Gastrocnemius medialis (tissue), 4 donors: ENCODE data around the gene PKHD1. TPM values are rescaled to one million over a fixed set of nuclear protein-coding genes. Genes with fewer than 3 reads are reported as not detected.

ENCODE experiments used
- ATAC-seq, 2 donors: fragments of 150-250 bp; one replicate each; pipeline ENCODE4 v1.9.1; 2016
- DNase-seq, 2 donors: peaks; one replicate each; pipeline ENCODE4 v3.0.0-alpha.2; 2019
- H3K27ac ChIP-seq, 4 donors: fragments of 200-600 bp; sonication (generic); 1 replicate in 1 of 4; 2 replicates in 3 of 4; pipeline ENCODE4 v1.5.1; 2016 to 2018; ENCODE audit warnings: mild to moderate bottlenecking in 2 of 4, moderate library complexity in 1 of 4
- H3K27me3 ChIP-seq, 3 donors: fragments of 200-600 bp; sonication (generic) in 2 of 3; 1 replicate in 1 of 3; 2 replicates in 2 of 3; pipeline versions ENCODE4 v1.5.1 to v1.6.0; 2016 to 2019; ENCODE audit warnings: mild to moderate bottlenecking in 1 of 3, moderate library complexity in 1 of 3
- H3K36me3 ChIP-seq, 2 donors: fragments of 200-600 bp; sonication (generic) in 1 of 2; one replicate each; pipeline ENCODE4 v1.5.1; 2017 to 2018
- H3K4me1 ChIP-seq, 2 donors: fragments of 200-600 bp; sonication (generic) in 1 of 2; one replicate each; pipeline ENCODE4 v1.5.1; 2016 to 2017; ENCODE audit warnings: mild to moderate bottlenecking in 2 of 2
- H3K4me3 ChIP-seq, 4 donors: fragments of 200-600 bp; sonication (generic) in 3 of 4; 1 replicate in 1 of 4; 2 replicates in 3 of 4; pipeline ENCODE4 v1.5.1; 2016 to 2019; ENCODE audit warnings: mild to moderate bottlenecking in 2 of 4
- H3K9me3 ChIP-seq, 3 donors: fragments of 200-600 bp; sonication (generic) in 2 of 3; 1 replicate in 1 of 3; 2 replicates in 2 of 3; pipeline ENCODE4 v1.5.1; 2016 to 2019
- POLR2A ChIP-seq, 2 donors: fragments of 450-650 bp; IDR thresholded peaks; one replicate each; pipeline ENCODE4 v1.6.1; 2017; ENCODE audit warnings: antibody characterized with exemption in 2 of 2, mild to moderate bottlenecking in 2 of 2, moderate library complexity in 2 of 2
- in situ Hi-C, 4 donors: fragments of 200-750 bp; cut with MboI; loops; one replicate each; pipeline versions ENCODE4 v1.15.0 to v1.8.0; 2017; ENCODE audit warnings: low sequenced_read_pairs in 4 of 4
- intact Hi-C: fragments of 100-400 bp; cut with DNase I; formaldehyde crosslinking; loops from one replicate; pipeline ENCODE4 v1.15.1; 2023; ENCODE audit warnings: low total_unique reads
- total RNA-seq, 4 donors: library from RNA; depleted of rRNA; stranded (reverse); fragments of >200 nt; gene quantifications; one replicate each; pipeline versions ENCODE4 v1.1.0 to v1.2.3, GENCODE V29; 2016
- TF ChIP-seq, protein P1 (sequence below), 5 experiments: fragments of 450-650 bp in 3 of 5; fragments of 200-600 bp in 2 of 5; sonication (generic) in 2 of 5; IDR thresholded peaks in 4 of 5; conservative IDR thresholded peaks in 1 of 5; 1 replicate in 4 of 5; 2 replicates in 1 of 5; pipeline ENCODE4 v1.5.1; 2016 to 2019; ENCODE audit warnings: antibody characterized with exemption in 5 of 5, mild to moderate bottlenecking in 3 of 5, moderate library complexity in 3 of 5

Gene PKHD1
- total RNA-seq, 4 donors from 2014 or later, result 0.02 to 0.05 (median 0.02) TPM; not detected in 1

- no peaks in the 10 kb centered on the region for H3K36me3 ChIP-seq
- peak overlapping the region in 2 of 4 donors; percentile 21 to 34 for H3K4me3 ChIP-seq
- in situ Hi-C loops, result no loop called here
- ATAC-seq, result peak; percentile 74 to 84
- DNase-seq, result peak in 1 of 2 donors; percentile 25
- no peaks in the 10 kb centered on the region for H3K9me3 ChIP-seq
- TF ChIP-seq POLR2A (IDR thresholded peaks at IDR 0.05), result no peak
- TF ChIP-seq, protein P1, sequence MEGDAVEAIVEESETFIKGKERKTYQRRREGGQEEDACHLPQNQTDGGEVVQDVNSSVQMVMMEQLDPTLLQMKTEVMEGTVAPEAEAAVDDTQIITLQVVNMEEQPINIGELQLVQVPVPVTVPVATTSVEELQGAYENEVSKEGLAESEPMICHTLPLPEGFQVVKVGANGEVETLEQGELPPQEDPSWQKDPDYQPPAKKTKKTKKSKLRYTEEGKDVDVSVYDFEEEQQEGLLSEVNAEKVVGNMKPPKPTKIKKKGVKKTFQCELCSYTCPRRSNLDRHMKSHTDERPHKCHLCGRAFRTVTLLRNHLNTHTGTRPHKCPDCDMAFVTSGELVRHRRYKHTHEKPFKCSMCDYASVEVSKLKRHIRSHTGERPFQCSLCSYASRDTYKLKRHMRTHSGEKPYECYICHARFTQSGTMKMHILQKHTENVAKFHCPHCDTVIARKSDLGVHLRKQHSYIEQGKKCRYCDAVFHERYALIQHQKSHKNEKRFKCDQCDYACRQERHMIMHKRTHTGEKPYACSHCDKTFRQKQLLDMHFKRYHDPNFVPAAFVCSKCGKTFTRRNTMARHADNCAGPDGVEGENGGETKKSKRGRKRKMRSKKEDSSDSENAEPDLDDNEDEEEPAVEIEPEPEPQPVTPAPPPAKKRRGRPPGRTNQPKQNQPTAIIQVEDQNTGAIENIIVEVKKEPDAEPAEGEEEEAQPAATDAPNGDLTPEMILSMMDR (IDR thresholded peaks at IDR 0.05 in 4 of 5, conservative IDR thresholded peaks at IDR 0.05 in 1 of 5), result peak in 4 of 5 experiments; percentile 37 to 72 (median 44)
- no peaks in the 10 kb centered on the region for H3K27me3 ChIP-seq
- intact Hi-C loops, result loop anchor here (1.0 kb wide), 2 partner anchors 171 to 200 kb away; no protein-coding TSS in a partner anchor
- H3K27ac ChIP-seq, result no peak overlapping the region
- H3K4me1 ChIP-seq, result peaks cover 0 to 3% of the 10 kb centered on the region in 2 donors
These were observed 23.6 kb downstream of the PKHD1 start for GRCh38 chr6:52063584-52064344.

GRCh38 chr6:52061481-52061880, 25.9 kb downstream of the PKHD1 start:
- ATAC-seq (no peak), DNase-seq (no peak)
- H3K27me3 ChIP-seq, result no peaks in the 10 kb centered on the region
- no peak overlapping the region for H3K27ac ChIP-seq
- intact Hi-C loops (no loop called here), in situ Hi-C loops (no loop called here)
- no peak for TF ChIP-seq POLR2A (IDR thresholded peaks at IDR 0.05)
- H3K36me3 ChIP-seq, result no peaks in the 10 kb centered on the region
- H3K4me3 ChIP-seq, result no peak overlapping the region
- H3K9me3 ChIP-seq, result no peaks in the 10 kb centered on the region
- H3K4me1 ChIP-seq, result peaks cover 0 to 3% of the 10 kb centered on the region in 2 donors

GRCh38 chr6:52059821-52060220, 27.6 kb downstream of the PKHD1 start:
- Histone ChIP-seq H3K27me3 (no peaks in the 10 kb centered on the region), H3K27ac (no peak overlapping the region), H3K9me3 (no peaks in the 10 kb centered on the region), H3K4me3 (no peak overlapping the region), H3K36me3 (no peaks in the 10 kb centered on the region), H3K4me1 (peaks cover 0 to 3% of the 10 kb centered on the region in 2 donors)
- intact Hi-C loops, result no loop called here
- in situ Hi-C loops, result no loop called here
- no peak for ATAC-seq
- TF ChIP-seq POLR2A (IDR thresholded peaks at IDR 0.05), result no peak
- TF ChIP-seq, protein P1 (IDR thresholded peaks at IDR 0.05 in 4 of 5, conservative IDR thresholded peaks at IDR 0.05 in 1 of 5), result no peak
- DNase-seq, result no peak

GRCh38 chr6:52055451-52055850, 32.0 kb downstream of the PKHD1 start:
- in situ Hi-C loops, result no loop called here
- no peak for TF ChIP-seq POLR2A (IDR thresholded peaks at IDR 0.05)
- TF ChIP-seq, protein P1 (IDR thresholded peaks at IDR 0.05 in 4 of 5, conservative IDR thresholded peaks at IDR 0.05 in 1 of 5), result no peak
- Histone ChIP-seq H3K9me3 (no peaks in the 10 kb centered on the region), H3K27me3 (no peaks in the 10 kb centered on the region), H3K36me3 (no peaks in the 10 kb centered on the region), H3K27ac (no peak overlapping the region), H3K4me1 (no peaks in the 10 kb centered on the region), H3K4me3 (no peak overlapping the region)
- ATAC-seq (no peak), DNase-seq (no peak)
- intact Hi-C loops, result no loop called here

- no peaks in the 10 kb centered on the region for H3K36me3 ChIP-seq
- H3K4me3 ChIP-seq, result no peak overlapping the region
- in situ Hi-C loops, result no loop called here
- H3K27ac ChIP-seq, result no peak overlapping the region
- DNase-seq (no peak), ATAC-seq (no peak)
- no peaks in the 10 kb centered on the region for H3K27me3 ChIP-seq
- no peaks in the 10 kb centered on the region for H3K9me3 ChIP-seq
- intact Hi-C loops, result no loop called here
- TF ChIP-seq, protein P1 (IDR thresholded peaks at IDR 0.05 in 4 of 5, conservative IDR thresholded peaks at IDR 0.05 in 1 of 5), result no peak
- H3K4me1 ChIP-seq, result no peaks in the 10 kb centered on the region
These were observed 34.2 kb downstream of the PKHD1 start for GRCh38 chr6:52053038-52053695.
